HEK293T (cell line): ENCODE data around the gene EXD3.
"Not testable (repeated sequence)": the region's sequence is repeated elsewhere in the genome, so short reads cannot be mapped to it uniquely, and the experiment has no call there.

ENCODE experiments used
- CTCF ChIA-PET: fragments of 350-600 bp; formaldehyde crosslinking; extraction: SDS; loops from one replicate; lab custom pipeline; 2021; ENCODE audit warnings: antibody characterized with exemption, inconsistent platforms; lab: Yijun Ruan, JAX
- POLR2A ChIA-PET: fragments of 350-600 bp; formaldehyde crosslinking; extraction: SDS; loops from one replicate; lab custom pipeline; 2020; ENCODE audit warnings: antibody characterized with exemption, inconsistent platforms; lab: Yijun Ruan, JAX
- DNase-seq: peaks from one replicate; pipeline ENCODE4 v3.0.0; 2012; ENCODE audit warnings: mixed read lengths; ENCODE audit errors: extremely low spot score
- ARNT ChIP-seq: fragments of 450-650 bp; IDR thresholded peaks from 2 replicates; pipeline ENCODE4 v1.6.1; 2017; ENCODE audit warnings: mild to moderate bottlenecking
- BHLHE40 ChIP-seq: fragments of 450-650 bp; IDR thresholded peaks from 2 replicates; pipeline ENCODE4 v1.6.1; 2016; ENCODE audit warnings: mild to moderate bottlenecking, moderate library complexity, borderline replicate concordance
- CTBP1 ChIP-seq: fragments of 450-650 bp; IDR thresholded peaks from 2 replicates; pipeline ENCODE4 v1.6.1; 2016; ENCODE audit warnings: borderline replicate concordance
- ELF4 ChIP-seq: fragments of 450-650 bp; IDR thresholded peaks from 2 replicates; pipeline ENCODE4 v1.6.1; 2017; ENCODE audit warnings: antibody characterized with exemption
- FOXA1 ChIP-seq: fragments of 450-650 bp; IDR thresholded peaks from 2 replicates; pipeline ENCODE4 v1.6.1; 2016; ENCODE audit warnings: mild to moderate bottlenecking
- FOXK2 ChIP-seq: fragments of 450-650 bp; IDR thresholded peaks from 2 replicates; pipeline ENCODE4 v1.6.1; 2016; ENCODE audit warnings: mild to moderate bottlenecking
- FOXM1 ChIP-seq: fragments of 450-650 bp; IDR thresholded peaks from 2 replicates; pipeline ENCODE4 v1.6.1; 2017; ENCODE audit warnings: mild to moderate bottlenecking, borderline replicate concordance
- HDGF ChIP-seq: fragments of 450-650 bp; IDR thresholded peaks from 2 replicates; pipeline ENCODE4 v1.6.1; 2017; ENCODE audit warnings: antibody characterized with exemption, borderline replicate concordance
- L3MBTL2 ChIP-seq: fragments of 450-650 bp; conservative IDR thresholded peaks from 2 replicates; pipeline ENCODE4 v1.6.1; 2016; ENCODE audit warnings: mild to moderate bottlenecking
- LEF1 ChIP-seq: fragments of 450-650 bp; IDR thresholded peaks from 2 replicates; pipeline ENCODE4 v1.6.1; 2017; ENCODE audit warnings: mild to moderate bottlenecking, borderline replicate concordance
- NFRKB ChIP-seq: fragments of 450-650 bp; IDR thresholded peaks from 2 replicates; pipeline ENCODE4 v1.6.1; 2016; ENCODE audit warnings: mild to moderate bottlenecking, moderate library complexity
- SP1 ChIP-seq: fragments of 450-650 bp; IDR thresholded peaks from 2 replicates; pipeline ENCODE4 v1.6.1; 2017
- SUZ12 ChIP-seq: fragments of 450-650 bp; IDR thresholded peaks from 2 replicates; pipeline ENCODE4 v1.6.1; 2016; ENCODE audit warnings: mild to moderate bottlenecking
- TARDBP ChIP-seq: fragments of 450-650 bp; IDR thresholded peaks from 2 replicates; pipeline ENCODE4 v1.6.1; 2016
- ZNF384 ChIP-seq: fragments of 450-650 bp; IDR thresholded peaks from 2 replicates; pipeline ENCODE4 v1.6.1; 2016
- TF ChIP-seq, protein P1 (sequence below): fragments of 450-650 bp; IDR thresholded peaks from 2 replicates; pipeline ENCODE4 v1.6.1; 2016

Gene EXD3

DNA sequence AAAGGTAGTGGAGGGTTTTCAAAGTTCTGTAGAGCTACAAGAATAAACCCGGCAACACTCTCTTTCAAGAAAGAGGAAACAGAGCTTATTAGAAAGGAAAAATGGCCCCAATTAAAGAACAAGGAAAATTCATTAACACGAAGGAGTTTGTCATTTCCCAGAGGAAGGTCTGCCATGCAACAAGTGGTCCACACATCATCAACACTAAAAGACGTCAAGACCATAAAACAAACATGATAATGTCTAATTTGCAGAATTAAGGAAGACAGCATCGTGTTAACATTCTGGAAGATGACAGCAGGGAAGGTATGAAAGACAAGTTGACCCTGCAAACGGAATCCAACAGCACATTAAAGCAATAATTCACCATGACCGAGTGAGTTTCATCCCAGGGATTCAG is 92.3 kb downstream of the EXD3 start:
- TF ChIP-seq LEF1, result no peak
- no peak for TF ChIP-seq FOXA1
- no peak for TF ChIP-seq SP1
- TF ChIP-seq HDGF, result no peak
- no peak for TF ChIP-seq NFRKB
- no peak for TF ChIP-seq ZNF384
- TF ChIP-seq CTBP1, result no peak
- TF ChIP-seq TARDBP, result no peak
- TF ChIP-seq ARNT, result no peak
- no peak for TF ChIP-seq BHLHE40
- TF ChIP-seq ELF4, result no peak
- no peak for TF ChIP-seq SUZ12
- no peak for TF ChIP-seq FOXK2
- TF ChIP-seq, protein P1, sequence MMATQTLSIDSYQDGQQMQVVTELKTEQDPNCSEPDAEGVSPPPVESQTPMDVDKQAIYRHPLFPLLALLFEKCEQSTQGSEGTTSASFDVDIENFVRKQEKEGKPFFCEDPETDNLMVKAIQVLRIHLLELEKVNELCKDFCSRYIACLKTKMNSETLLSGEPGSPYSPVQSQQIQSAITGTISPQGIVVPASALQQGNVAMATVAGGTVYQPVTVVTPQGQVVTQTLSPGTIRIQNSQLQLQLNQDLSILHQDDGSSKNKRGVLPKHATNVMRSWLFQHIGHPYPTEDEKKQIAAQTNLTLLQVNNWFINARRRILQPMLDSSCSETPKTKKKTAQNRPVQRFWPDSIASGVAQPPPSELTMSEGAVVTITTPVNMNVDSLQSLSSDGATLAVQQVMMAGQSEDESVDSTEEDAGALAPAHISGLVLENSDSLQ, result no peak
- TF ChIP-seq L3MBTL2, result no peak
- no peak for DNase-seq
- CTCF ChIA-PET, result no interaction called here
- POLR2A ChIA-PET, result interaction anchor here (1.6 kb wide), 1 partner anchor 29 kb away, joined by 4 read pairs; the partner anchor contains the start of gene NRARP

- DNase-seq, CTCF ChIA-PET, POLR2A ChIA-PET: not testable (repeated sequence)
These were observed 93.4 kb downstream of the EXD3 start for GRCh38 chr9:137329590-137329989.

- CTCF ChIA-PET, result interaction anchor here (0.7 kb wide), 2 partner anchors 15 to 163 kb away, joined by 5 read pairs; no protein-coding TSS in a partner anchor
- POLR2A ChIA-PET, DNase-seq: not testable (repeated sequence)
These were observed 95.1 kb downstream of the EXD3 start for GRCh38 chr9:137327641-137328550.

GRCh38 chr9:137326445-137327065 is 96.4 kb downstream of the EXD3 start:
- no peak for TF ChIP-seq FOXA1
- TF ChIP-seq, protein P1, result no peak
- no peak for TF ChIP-seq ELF4
- no peak for TF ChIP-seq SP1
- TF ChIP-seq ARNT, result no peak
- DNase-seq, result no peak
- CTCF ChIA-PET, result no interaction called here
- POLR2A ChIA-PET, result no interaction called here

DNA sequence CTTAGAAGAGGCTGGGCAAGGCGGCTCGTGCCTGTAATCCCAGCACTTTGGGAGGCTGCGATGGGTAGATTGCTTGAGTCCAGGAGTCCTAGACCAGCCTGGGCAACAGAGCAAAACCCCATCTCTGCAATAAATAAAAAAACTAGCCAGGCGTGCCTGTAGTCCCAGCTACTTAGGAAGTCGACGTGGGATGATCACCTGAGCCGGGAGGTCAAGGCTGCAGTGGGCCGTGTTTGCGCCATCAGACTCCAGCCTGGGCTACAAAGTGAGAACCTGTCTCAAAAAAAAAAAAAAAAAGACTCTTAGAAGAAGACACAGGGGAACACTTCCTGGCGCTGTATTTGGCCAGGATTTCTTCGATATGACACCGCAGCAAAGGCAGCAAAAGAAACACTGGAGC is 97.2 kb downstream of the EXD3 start:
- TF ChIP-seq FOXK2 (no peak), ZNF384 (no peak), SP1 (no peak), ELF4 (no peak), L3MBTL2 (no peak), FOXM1 (no peak)
- ChIA-PET CTCF (no interaction called here), POLR2A (no interaction called here)
- no peak for DNase-seq

GRCh38 chr9:137325124-137325523 is 97.8 kb downstream of the EXD3 start:
- ChIA-PET CTCF (no interaction called here), POLR2A (no interaction called here)
- TF ChIP-seq ZNF384, result no peak
- TF ChIP-seq FOXK2, result no peak
- no peak for TF ChIP-seq FOXM1
- TF ChIP-seq HDGF, result no peak
- no peak for TF ChIP-seq FOXA1
- no peak for TF ChIP-seq LEF1
- no peak for TF ChIP-seq BHLHE40
- TF ChIP-seq SUZ12, result no peak
- TF ChIP-seq L3MBTL2, result no peak
- TF ChIP-seq ARNT, result no peak
- TF ChIP-seq ELF4, result no peak
- no peak for TF ChIP-seq SP1
- TF ChIP-seq, protein P1, result no peak
- no peak for TF ChIP-seq NFRKB
- no peak for TF ChIP-seq CTBP1
- TF ChIP-seq TARDBP, result no peak
- no peak for DNase-seq
